Stimulated activated CD4-positive, alpha-beta T cell treated with anti-CD3 and anti-CD28 coated beads, Interleukin-4, amount 100 ng/mL, for 1 hour (primary cell): Measurements from ENCODE around the gene SF3A1.
"Not testable (repeated sequence)": the region's sequence is repeated elsewhere in the genome, so short reads cannot be mapped to it uniquely, and the experiment has no call there.

ENCODE experiments used
- DNase-seq: peaks from one replicate; pipeline ENCODE4 v3.0.0-alpha.2; 2020

SF3A1 gene

DNA sequence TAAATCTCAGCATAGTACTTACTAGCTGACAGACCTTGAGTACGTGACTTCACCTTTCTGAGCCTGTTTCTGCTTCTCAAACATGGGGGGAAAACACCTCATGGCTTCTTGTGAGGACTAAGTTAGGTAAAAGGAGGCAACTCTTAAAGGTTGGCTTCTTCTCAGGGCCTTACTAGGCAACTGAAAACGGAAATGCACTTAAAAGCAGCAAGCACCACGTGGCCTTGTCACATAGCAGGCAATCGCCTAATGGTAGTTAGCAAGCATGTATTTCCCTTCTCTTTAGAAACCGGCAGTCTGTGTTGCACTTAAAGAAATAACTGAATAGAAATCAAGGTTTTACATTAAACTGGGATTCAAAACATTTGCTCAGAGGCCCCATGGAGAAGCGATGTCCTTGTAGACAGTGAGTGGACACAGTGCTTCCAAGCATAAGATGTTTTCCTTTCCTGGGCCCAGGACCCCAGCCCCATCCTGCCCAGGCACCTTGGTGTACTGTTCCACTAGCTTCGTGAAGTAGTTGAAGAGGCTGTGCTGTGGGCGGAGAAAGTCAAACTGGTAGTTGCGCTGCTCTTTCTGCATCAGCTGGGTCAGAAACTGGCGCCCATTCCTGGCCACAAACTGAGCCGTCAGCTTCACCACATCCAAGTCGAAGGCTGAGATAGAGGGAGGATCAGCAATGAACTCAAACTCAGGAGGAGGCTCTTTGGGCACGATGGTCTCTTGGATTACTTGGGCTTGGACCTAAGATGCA, 12.1 kb downstream of the SF3A1 start:
- peak; percentile 12 for DNase-seq

DNA sequence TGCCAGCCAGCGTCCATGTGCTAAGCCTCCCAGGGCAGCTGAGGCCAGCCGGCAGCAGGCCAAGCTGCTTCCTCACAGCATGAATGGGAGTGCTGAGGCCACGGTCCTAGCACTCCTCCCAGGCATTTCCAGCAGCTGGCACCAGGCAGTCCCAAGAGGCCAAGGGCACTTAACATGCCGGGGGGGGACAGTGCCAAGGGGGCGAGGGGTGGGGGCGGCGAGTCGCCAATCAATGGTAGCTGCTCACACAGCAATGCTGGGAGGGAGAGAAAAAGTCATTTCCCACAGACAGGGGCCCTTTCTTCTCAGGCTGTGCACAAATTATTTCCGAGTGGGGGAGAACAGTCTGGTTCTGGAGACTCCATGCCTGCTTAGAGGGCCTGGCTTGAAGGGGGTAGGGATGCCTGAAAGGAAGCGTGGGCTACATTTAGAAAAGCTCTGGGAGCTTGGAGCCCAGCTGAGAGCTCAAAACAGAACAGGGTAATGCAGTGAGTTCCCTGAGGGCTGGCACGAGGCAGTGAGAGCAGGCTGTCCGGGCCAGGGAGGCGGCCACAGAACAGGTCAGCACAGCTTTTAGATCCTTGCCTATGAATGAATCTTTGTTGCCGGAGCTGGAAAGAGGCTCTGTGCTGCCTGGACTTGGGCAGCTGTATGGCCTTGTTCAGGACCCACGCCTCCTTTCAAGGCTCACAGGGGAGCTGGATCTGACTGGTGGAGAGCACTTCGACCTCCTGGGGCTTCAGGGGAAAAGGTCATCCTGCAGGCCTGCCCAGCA, 15.6 kb downstream of the SF3A1 start:
- DNase-seq, result no peak

- DNase-seq, result no peak
Measured at GRCh38 chr22:30338802-30339201, 17.9 kb downstream of the SF3A1 start.

DNA sequence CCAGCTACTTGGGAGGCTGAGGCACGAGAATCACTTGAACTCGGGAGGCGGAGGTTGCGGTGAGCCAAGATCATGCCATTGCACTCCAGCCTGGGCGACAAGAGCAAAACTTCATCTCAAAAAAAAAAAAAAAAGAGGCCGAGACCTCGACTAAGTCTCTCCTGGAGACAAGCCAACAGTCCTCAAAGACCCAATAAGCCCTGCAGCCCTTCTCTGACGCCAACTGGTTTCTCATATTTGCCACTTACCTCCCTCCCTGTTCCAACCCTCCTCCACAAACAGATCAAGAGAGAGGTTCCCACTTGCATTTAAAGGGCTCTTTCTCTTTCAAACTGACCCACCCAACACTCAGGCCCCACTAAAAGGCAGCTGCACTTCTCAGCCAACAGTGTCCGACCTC, 18.4 kb downstream of the SF3A1 start:
- DNase-seq, result not testable (repeated sequence)

DNA sequence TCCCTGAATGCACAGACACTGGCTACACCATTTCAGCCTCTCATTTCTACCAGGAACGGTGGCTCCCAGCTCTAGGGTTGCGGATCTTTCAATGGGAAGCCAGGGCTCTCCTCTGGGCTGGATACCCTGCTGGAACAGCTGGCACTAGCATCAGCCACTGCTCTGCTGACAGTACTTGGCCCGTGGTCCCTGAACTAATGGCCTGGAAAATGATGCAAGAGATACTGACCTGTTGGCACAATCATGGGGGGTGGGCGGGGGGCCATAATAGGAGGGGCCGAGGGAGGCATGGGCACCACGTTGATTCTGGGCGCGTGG, 19.3 kb downstream of the SF3A1 start:
- no peak for DNase-seq

DNA sequence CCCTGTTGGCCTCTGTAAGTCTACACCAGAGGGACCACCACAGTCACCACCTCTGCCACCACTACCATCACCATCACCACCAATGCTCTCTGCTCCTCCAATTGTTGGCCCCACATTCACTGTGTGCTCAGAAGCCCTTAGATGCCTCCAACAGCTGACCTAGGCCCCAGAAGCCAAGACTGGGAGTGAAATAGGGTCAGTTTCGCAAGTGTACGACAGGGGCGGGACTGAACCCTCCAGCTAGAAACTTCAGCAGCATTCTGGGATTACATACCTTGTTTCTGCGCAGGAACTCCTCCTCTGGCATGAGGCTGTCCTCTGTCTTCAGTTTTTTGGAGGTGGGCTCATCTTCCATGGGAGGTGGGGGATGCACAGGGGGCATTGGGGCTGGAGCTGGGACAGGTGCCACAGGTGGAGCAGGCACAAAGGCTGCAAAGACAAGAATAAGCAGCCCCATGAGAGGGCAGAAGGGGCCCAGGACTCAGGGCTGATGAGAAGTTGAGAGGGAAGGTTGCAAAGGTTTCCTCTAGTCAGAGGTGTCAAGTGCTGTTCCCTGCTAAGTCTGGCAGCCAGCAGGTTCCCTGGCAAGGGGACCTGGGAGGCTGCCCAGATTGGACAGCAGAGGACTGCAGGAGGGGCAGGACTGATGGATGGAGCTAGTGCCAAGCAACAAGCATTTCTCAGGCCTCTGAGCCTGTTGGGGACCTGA, 19.8 kb downstream of the SF3A1 start:
- no peak for DNase-seq

DNA sequence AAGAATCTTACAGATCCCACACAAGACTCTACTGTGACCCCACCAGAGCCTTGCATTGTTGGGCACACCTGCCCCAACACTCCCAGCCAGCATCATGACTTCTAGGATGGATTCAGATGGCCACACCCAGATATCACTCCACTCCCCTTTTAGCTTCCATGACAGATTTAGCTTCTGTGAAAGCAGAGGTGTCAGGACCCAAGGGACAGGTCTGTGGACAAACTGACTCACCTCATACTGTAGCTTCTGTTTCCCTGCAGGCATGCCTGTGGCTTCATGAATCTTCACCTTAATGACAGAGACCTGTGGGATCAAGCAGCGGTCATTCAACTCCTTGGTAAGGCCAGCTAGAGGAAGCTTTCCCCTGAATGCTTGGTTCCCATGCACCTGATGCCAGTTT, 21.5 kb downstream of the SF3A1 start:
- no peak for DNase-seq

- no peak for DNase-seq
Measured at GRCh38 chr22:30334646-30335045, 22.0 kb downstream of the SF3A1 start.

DNA sequence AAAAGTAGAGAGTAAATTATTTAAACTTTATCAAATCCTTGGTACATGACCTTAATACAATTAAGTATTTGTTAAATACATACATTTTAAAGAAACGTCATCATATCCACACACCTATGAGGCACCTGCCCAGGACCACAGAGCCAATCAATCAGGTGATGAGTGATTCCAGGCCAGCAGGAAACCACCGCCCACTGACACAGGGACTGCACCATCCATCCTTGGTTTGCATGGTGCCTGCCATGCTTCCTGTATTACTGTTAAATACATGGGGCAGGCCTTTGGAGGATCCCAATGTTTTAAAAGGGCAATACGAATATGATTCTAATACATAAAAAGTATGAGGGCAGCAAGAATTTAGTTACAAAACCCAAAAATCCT, 23.0 kb downstream of the SF3A1 start:
- DNase-seq, result no peak

- no peak for DNase-seq
Measured at GRCh38 chr22:30332994-30333706, 23.5 kb downstream of the SF3A1 start.

- no peak for DNase-seq
Measured at GRCh38 chr22:30332551-30332950, 24.1 kb downstream of the SF3A1 start.

DNA sequence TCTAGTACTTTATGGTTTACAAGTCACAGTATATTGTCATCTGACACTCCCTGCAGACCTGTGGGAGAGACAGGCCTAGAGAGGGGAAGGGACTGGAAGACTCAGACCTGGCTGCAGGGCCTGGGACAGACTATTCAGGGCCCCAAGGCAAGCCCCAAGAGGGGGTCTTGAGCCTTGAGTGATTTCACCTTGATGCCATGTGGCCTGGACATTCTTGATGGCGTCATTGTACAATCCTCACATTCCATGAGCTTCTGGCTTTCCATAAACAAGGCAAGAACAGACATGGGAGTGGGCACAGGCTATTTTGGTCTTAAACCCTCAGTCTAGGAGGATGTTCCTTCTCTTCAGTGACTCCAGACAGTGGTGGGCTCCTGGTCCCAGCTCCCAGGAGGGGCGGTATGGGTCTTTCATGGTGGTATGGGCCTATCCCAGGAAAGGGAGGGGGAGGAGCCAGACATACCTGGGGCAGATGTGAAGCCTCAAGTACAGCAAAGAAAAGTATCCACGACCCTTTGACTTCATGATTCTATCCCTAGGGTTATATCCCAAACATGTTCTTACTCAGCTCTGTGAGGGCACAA, 28.1 kb downstream of the SF3A1 start:
- no peak for DNase-seq

DNA sequence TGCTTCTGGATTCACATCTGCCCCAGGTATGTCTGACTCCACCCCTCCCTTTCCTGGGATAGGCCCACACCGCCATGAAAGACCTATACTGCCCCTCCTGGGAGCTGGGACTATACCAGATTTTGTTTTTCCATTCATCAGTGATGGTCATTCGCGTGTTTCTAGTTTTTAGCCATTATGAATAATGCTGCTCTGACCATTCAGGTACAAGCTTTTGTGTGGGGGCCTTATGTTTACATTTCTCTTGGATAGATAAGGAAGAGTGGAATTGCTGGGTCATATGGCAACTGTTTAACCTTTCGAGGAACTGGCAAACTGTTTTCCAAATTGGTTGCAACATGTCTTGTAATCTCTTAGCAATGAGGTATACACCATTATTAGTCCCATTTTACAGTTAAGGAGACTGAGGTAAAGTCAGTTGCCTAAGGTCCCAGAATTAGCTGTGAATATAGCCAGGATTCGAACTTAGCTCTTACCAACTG, 28.8 kb downstream of the SF3A1 start:
- DNase-seq, result no peak

- DNase-seq, result peak; percentile 93
Measured at GRCh38 chr22:30326706-30327362, 29.9 kb downstream of the SF3A1 start, which contains the start of gene TBC1D10A. TSS of gene TBC1D10A (minus strand) at chr22:30326941. CDS start at chr22:30326881, 60 bp downstream.

GRCh38 chr22:30326255-30326705, 30.4 kb downstream of the SF3A1 start:
- no peak for DNase-seq

DNA sequence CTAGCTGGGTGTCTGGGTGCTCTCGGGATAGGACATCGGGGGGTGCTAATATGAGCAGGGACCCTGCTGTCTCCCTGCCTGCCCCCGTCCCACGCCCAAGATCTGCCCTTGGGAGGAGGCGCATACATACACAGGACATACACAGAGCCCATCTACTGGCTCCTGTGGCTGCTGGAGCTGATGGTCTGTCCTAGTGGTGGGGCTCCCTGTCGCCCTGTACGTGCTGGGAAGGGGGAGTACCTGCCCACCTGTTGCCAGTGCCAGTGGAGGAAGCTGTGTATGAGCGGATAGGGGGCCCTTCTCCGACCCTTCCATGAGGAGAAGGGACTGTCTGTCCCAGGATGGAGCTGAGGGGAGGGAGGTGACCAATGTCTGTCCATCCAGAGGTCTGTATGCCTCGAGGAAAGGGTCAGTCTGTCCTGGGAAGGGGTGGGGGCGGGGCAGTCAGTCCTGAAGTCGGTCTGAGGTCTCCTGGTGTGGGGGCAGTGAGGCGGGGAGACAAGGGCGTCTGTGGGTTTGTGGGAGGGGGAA, 30.9 kb downstream of the SF3A1 start:
- DNase-seq, result no peak

GRCh38 chr22:30325065-30325720, 31.5 kb downstream of the SF3A1 start:
- no peak for DNase-seq

- DNase-seq, result no peak
Measured at GRCh38 chr22:30324014-30324730, 32.5 kb downstream of the SF3A1 start.

GRCh38 chr22:30323246-30323645, 33.4 kb downstream of the SF3A1 start:
- DNase-seq, result no peak

- DNase-seq, result no peak
Measured at GRCh38 chr22:30321461-30321860, 35.2 kb downstream of the SF3A1 start.
